COR-L47 (cell line): Measurements from ENCODE around the gene OR51G1.
"Not testable (repeated sequence)": the region's sequence is repeated elsewhere in the genome, so short reads cannot be mapped to it uniquely, and the experiment has no call there.

Experiments used
- DNase-seq: peaks from one replicate; lab custom pipeline; 2025; lab: John Stamatoyannopoulos, UW

Gene OR51G1, protein sequence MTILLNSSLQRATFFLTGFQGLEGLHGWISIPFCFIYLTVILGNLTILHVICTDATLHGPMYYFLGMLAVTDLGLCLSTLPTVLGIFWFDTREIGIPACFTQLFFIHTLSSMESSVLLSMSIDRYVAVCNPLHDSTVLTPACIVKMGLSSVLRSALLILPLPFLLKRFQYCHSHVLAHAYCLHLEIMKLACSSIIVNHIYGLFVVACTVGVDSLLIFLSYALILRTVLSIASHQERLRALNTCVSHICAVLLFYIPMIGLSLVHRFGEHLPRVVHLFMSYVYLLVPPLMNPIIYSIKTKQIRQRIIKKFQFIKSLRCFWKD

GRCh38 chr11:4924239-4924638, at the start of gene OR51G1:
Gene OR51G1 (minus strand): TSS chr11:4924339. CDS start chr11:4924339, 0 bp downstream.
- DNase-seq: no peak

- DNase-seq: no peak
These were observed 38.7 kb upstream of the OR51G1 start for GRCh38 chr11:4962816-4963215.

DNA sequence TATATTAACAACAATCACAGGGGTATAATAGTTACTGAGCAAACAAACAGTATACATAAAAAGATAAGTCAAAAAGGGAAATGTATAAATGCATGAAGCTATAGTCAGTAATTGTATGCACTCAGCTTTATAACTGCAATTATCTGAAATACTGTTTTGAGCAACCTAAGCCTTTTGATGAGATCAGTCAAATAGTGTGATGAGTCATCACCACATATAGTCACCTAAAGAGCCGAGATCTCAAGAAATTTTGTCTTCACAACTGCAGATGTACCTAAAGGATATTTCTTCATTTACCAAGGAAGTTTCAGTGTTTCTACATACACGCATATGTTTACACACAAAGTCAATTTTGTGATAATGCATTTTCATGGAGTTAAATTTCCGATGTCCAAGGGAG, 36.7 kb upstream of the OR51G1 start:
- no peak for DNase-seq

GRCh38 chr11:4957396-4957795, 33.3 kb upstream of the OR51G1 start:
- DNase-seq: no peak

- not testable (repeated sequence) for DNase-seq
These were observed 31.5 kb upstream of the OR51G1 start, which contains the start of gene OR51A2 for GRCh38 chr11:4955613-4956012. Gene OR51A2 (minus strand): TSS chr11:4955713. CDS start chr11:4955713, 0 bp downstream.

DNA sequence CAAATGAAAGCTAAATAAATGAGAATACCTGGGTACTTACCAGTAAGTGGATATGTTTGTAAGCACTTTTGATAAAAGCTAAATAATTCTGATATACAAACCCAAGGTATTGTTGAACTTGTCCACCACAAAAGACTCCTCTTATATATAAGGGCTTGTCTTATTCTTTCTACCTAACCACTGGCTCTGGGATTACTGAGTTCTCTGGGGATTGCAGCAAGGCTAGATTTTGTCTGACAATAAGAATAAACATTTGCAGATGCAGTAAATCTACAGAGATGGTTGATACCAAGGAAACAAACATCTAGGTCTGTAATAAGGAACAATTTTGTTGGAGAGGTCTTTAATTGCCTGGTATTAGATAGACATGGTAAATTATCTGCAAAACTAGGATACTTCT, 23.4 kb upstream of the OR51G1 start, which contains the start of gene OR51A4:
Gene OR51A4, minus strand, starts transcription at position 101 of the 400 bp plus-strand sequence. CDS start 505 bp downstream, outside the sequence.
- no peak for DNase-seq

DNA sequence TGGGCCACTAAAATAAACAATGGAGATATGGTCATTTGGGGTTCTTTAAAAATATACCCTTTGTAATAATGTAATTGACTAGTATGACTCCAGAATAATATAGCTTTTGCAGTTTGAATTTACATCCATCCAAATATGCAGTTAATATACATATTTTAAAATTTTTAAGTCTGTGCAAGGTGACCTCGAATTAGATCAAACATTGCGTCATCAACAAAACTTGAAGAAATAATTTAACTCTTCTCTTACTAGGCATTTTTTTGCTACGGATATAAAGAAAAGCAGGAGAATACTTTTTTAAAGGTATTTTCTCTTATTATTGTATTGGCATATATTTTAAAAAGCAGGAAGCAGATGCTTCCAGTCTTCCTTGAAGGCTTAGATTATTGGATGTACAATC, 12.6 kb upstream of the OR51G1 start:
- no peak for DNase-seq

GRCh38 chr11:4932751-4933150, 8.6 kb upstream of the OR51G1 start:
- DNase-seq: no peak

DNA sequence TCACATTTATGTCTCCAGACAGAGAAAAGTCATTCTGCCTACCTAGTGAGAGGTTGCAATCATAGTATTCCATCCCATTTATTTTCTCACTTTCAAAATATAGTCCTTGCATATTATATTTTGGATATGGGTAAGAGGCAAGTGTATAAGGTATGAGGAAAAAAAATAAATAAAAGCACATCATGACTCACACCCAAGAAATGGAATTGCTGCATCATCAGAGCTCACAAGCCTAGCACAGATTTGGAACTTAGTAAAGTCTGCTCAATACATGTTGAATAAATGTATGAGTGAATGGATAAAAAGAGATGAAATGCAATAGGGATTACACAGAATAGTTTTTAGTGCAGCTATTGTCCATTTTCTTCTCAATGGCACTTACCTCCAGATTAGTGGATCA, 2.5 kb upstream of the OR51G1 start:
- no peak for DNase-seq

- DNase-seq: no peak
These were observed 1.8 kb downstream of the OR51G1 start for GRCh38 chr11:4922304-4922703.

- DNase-seq: no peak
These were observed 2.3 kb downstream of the OR51G1 start for GRCh38 chr11:4921796-4922195.

- no peak for DNase-seq
These were observed 4.9 kb downstream of the OR51G1 start, which contains the start of gene OR51G2 for GRCh38 chr11:4919250-4919649. Gene OR51G2 (minus strand): TSS chr11:4919350. CDS start chr11:4915663, 3,687 bp downstream.

GRCh38 chr11:4916581-4916980, 7.6 kb downstream of the OR51G1 start:
- no peak for DNase-seq

- DNase-seq: no peak
These were observed 20.7 kb downstream of the OR51G1 start, which contains the start of gene OR51A7 for GRCh38 chr11:4903484-4903883. Gene OR51A7 (plus strand): TSS chr11:4903783. CDS start chr11:4907370, 3,587 bp downstream.

- no peak for DNase-seq
These were observed 32.0 kb downstream of the OR51G1 start for GRCh38 chr11:4891996-4892640.

- no peak for DNase-seq
These were observed 33.9 kb downstream of the OR51G1 start for GRCh38 chr11:4890279-4890678.

DNA sequence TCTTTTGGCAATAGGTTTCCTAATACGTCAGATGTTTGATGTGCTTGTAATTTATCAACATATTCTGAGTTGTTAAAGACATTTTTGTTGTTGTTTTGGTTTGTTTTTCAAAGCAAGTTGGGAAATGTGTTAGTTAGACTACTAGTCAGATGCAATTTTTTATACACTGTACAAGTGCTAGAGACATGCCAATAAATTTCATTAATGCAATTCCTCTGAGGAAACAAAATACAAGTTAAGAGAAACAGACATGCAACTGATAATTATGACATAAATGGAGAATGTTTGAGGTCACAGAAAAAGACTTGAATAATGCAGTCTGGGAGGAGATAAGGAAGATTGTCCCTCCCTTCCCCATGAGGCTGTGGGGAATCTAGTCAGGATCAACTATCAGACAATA, 36.5 kb downstream of the OR51G1 start:
- no peak for DNase-seq

GRCh38 chr11:4886186-4886585, 38.0 kb downstream of the OR51G1 start:
- no peak for DNase-seq

GRCh38 chr11:4884361-4884760, 39.8 kb downstream of the OR51G1 start:
- DNase-seq: no peak

- DNase-seq: no peak
These were observed 41.6 kb downstream of the OR51G1 start for GRCh38 chr11:4882543-4882942.

DNA sequence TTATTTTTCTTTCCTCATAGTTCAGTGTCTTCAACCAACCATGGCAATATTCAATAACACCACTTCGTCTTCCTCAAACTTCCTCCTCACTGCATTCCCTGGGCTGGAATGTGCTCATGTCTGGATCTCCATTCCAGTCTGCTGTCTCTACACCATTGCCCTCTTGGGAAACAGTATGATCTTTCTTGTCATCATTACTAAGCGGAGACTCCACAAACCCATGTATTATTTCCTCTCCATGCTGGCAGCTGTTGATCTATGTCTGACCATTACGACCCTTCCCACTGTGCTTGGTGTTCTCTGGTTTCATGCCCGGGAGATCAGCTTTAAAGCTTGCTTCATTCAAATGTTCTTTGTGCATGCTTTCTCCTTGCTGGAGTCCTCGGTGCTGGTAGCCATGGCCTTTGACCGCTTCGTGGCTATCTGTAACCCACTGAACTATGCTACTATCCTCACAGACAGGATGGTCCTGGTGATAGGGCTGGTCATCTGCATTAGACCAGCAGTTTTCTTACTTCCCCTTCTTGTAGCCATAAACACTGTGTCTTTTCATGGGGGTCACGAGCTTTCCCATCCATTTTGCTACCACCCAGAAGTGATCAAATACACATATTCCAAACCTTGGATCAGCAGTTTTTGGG, 42.2 kb downstream of the OR51G1 start, which contains the start of gene OR51T1:
Gene OR51T1, plus strand, starts transcription at position 41 of the 641 bp plus-strand sequence. Its CDS starts 0 bp downstream, at position 41.
- no peak for DNase-seq

DNA sequence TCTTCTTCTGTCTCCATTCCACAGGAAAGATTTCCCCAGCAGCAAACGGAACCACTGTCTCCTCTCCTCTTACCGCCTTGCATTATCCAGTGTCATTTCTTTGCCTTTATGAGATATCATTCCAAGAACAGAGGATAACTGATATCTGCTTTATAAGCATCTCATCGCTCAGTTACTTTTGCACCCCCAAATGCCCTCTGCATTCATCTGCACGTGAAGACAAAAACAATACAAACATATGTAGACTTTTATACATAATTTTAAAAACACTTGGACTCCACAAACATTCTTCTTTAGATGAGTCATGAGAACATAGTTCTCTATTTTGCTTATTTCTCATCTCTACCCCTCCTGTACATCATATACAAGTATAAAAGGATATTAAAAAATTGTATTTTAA, 43.0 kb downstream of the OR51G1 start:
- no peak for DNase-seq
